Measurements from ENCODE around the gene SH3D19. TPM values are rescaled to one million over a fixed set of nuclear protein-coding genes. Genes with fewer than 3 reads are reported as not detected.
"Not testable (repeated sequence)": the region's sequence is repeated elsewhere in the genome, so short reads cannot be mapped to it uniquely, and the experiment has no call there.

SH3D19 gene
- total RNA-seq, 4 donors from 2014 or later, result 117 to 200 (median 168) TPM

DNA sequence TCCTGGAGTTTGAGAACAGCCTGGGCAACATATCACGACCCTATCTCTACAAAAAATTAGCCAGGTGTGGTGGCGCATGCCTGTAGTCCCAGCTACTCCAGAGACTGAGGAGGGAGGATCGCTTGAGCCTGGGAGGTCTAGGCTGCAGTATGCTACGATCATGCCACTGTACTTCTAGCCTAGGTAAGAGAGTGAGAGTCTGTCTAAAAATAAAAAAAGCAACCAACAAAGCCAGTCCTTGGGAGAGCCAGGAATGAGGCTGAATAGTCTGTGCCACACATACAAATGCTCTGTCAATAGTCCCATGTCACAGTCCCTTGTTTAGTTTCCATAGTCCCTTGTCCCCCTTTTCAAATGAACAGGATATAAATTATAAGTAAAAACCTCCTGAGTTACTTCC is 67.7 kb downstream of the SH3D19 start:
- 76 to 87% methylated on average over 3 of the region's 4 CpGs for WGBS, 2 donors (ENCODE audit: low coverage in 1 of 2)
- Histone ChIP-seq H3K4me3 (no peak overlapping the region), H3K9me3 (no peaks in the 10 kb centered on the region), H3K4me1 (peaks cover 0 to 27% (median under 1%) of the 10 kb centered on the region in 3 donors), H3K27me3 (no peaks in the 10 kb centered on the region), H3K36me3 (no peaks in the 10 kb centered on the region), H3K27ac (no peak overlapping the region)
- ATAC-seq, result no peak
- TF ChIP-seq EP300 (IDR thresholded peaks at IDR 0.05) (no peak), POLR2AphosphoS5 (IDR thresholded peaks at IDR 0.05) (no peak), POLR2A (IDR thresholded peaks at IDR 0.05) (no peak)
- TF ChIP-seq, protein P1, sequence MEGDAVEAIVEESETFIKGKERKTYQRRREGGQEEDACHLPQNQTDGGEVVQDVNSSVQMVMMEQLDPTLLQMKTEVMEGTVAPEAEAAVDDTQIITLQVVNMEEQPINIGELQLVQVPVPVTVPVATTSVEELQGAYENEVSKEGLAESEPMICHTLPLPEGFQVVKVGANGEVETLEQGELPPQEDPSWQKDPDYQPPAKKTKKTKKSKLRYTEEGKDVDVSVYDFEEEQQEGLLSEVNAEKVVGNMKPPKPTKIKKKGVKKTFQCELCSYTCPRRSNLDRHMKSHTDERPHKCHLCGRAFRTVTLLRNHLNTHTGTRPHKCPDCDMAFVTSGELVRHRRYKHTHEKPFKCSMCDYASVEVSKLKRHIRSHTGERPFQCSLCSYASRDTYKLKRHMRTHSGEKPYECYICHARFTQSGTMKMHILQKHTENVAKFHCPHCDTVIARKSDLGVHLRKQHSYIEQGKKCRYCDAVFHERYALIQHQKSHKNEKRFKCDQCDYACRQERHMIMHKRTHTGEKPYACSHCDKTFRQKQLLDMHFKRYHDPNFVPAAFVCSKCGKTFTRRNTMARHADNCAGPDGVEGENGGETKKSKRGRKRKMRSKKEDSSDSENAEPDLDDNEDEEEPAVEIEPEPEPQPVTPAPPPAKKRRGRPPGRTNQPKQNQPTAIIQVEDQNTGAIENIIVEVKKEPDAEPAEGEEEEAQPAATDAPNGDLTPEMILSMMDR (IDR thresholded peaks at IDR 0.05), result no peak

DNA sequence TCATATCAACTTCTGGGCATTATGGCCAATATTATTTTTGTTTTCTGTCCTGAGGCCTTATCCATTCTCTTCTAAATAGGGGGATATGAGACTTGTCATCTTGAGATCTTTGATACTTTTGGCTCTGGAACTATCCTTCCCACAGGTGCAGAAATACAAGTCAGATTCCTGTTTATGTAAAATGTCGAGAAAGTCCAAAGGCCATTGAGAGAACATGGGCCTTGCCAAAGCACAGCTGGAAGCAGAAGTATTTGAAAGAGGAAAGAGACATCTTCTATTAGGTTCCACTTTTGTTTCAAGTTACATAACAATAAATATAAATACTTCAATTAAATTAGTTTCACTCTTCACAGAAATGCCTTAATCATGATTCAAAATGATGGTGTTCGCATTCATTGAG is 69.3 kb downstream of the SH3D19 start:
- 17 to 54% methylated on average over 1 to 2 of the region's 2 CpGs for WGBS, 2 donors (ENCODE audit: low coverage in 1 of 2)
- TF ChIP-seq POLR2AphosphoS5 (IDR thresholded peaks at IDR 0.05) (no peak), POLR2A (IDR thresholded peaks at IDR 0.05) (no peak), EP300 (IDR thresholded peaks at IDR 0.05) (no peak)
- TF ChIP-seq, protein P1 (IDR thresholded peaks at IDR 0.05), result no peak

DNA sequence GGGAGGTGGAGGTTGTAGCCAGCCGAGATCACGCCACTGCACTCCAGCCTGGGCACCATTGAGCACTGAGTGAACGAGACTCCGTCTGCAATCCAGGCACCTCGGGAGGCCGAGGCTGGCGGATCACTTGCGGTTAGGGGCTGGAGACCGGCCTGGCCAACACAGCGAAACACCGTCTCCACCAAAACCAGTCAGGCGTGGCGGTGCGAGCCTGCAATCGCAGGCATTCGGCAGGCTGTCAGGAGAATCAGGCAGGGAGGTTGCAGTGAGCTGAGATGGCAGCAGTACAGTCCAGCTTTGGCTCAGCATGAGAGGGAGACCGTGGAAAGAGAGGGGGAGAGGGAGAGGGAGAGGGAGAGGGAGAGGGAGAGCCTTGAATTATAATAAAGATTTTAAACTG is 69.7 kb downstream of the SH3D19 start:
- H3K9me3 ChIP-seq, H3K4me3 ChIP-seq, H3K27me3 ChIP-seq, H3K36me3 ChIP-seq, ATAC-seq: not testable (repeated sequence)
- 14 to 33% methylated on average over 1 of the region's 17 CpGs for WGBS, 2 donors (ENCODE audit: low coverage in 1 of 2)
- peaks cover 0 to 30% (median 0%) of the 10 kb centered on the region in 3 donors for H3K4me1 ChIP-seq
- peak overlapping the region in 3 of 4 donors; percentile 32 to 43 (median 37) for H3K27ac ChIP-seq

More for the DNA sequence above, 69.3 kb downstream of the SH3D19 start:
- peaks cover 0 to 30% (median 0%) of the 10 kb centered on the region in 3 donors for H3K4me1 ChIP-seq
- H3K4me3 ChIP-seq, result no peak overlapping the region
- H3K27me3 ChIP-seq, result no peaks in the 10 kb centered on the region
- H3K27ac ChIP-seq, result peak overlapping the region in 3 of 4 donors; percentile 32 to 43 (median 37)
- H3K9me3 ChIP-seq, result no peaks in the 10 kb centered on the region
- no peaks in the 10 kb centered on the region for H3K36me3 ChIP-seq
- no peak for ATAC-seq

DNA sequence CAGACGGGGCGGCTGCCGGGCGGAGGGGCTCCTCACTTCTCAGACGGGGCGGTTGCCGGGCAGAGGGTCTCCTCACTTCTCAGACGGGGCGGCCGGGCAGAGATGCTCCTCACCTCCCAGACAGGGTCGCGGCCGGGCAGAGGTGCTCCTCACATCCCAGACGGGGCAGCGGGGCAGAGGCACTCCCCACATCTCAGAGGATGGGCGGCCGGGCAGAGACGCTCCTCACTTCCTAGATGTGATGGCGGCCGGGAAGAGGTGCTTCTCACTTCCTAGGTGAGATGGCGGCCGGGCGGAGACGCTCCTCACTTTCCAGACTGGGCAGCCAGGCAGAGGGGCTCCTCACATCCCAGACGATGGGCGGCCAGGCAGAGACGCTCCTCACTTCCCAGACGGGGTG is 70.2 kb downstream of the SH3D19 start:
- Histone ChIP-seq H3K4me1 (peaks cover 0 to 30% (median 0%) of the 10 kb centered on the region in 3 donors), H3K27ac (peak overlapping the region in 1 of 4 donors; percentile 37)
- H3K27me3 ChIP-seq, H3K9me3 ChIP-seq, H3K36me3 ChIP-seq, H3K4me3 ChIP-seq, ATAC-seq: not testable (repeated sequence)
- no CpG with 5 or more reads among the region's 28 CpGs for WGBS, 2 donors (ENCODE audit: low coverage in 1 of 2)

DNA sequence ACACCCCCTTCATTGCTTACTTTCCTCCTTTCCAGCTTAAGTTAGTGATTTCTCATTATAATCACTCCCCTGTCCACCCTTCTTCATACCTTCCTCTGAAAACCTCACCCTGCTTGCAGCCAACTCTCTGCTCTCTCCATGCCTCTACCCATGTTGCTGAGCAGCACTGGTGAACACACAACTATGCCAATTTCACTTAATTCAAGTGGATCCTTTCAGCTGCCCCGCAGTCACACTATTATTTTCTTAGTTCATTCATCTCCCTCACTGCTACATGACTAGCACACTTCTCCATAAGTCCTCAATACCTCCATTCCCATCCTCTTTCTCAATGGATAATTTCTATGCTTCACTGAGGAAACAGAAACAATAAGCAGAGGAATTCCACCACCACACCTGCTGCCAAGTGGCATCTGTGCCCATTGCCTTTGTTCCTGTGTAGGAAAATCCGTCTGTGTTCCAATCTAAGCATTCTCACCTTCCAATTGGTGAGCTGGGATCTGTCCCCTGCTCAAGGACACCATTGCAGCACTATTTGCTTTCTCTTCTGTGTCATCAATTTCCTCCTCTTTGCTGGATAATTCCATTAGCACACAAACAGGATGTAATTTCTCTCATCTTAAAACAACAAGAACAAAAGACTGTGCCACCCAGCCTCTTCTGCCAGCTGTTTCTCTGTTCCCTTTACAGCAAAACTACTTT is 73.7 kb downstream of the SH3D19 start:
- peaks cover 0 to 32% (median 0%) of the 10 kb centered on the region in 3 donors for H3K4me1 ChIP-seq
- no peak for ATAC-seq
- H3K27ac ChIP-seq, result no peak overlapping the region

More for the DNA sequence above, 73.7 kb downstream of the SH3D19 start:
- Histone ChIP-seq H3K36me3 (no peaks in the 10 kb centered on the region), H3K27me3 (no peaks in the 10 kb centered on the region), H3K4me3 (no peak overlapping the region), H3K9me3 (no peaks in the 10 kb centered on the region)
- WGBS, 2 donors (ENCODE audit: low coverage in 1 of 2), result 23 to 30% methylated on average over 2 of the region's 2 CpGs
- TF ChIP-seq POLR2A (IDR thresholded peaks at IDR 0.05) (no peak), EP300 (IDR thresholded peaks at IDR 0.05) (no peak), POLR2AphosphoS5 (IDR thresholded peaks at IDR 0.05) (no peak)
- TF ChIP-seq, protein P1 (IDR thresholded peaks at IDR 0.05), result no peak

Data from gastroesophageal sphincter (tissue), 4 donors.